GM19025 (cell line): ENCODE results near the gene ZDHHC5.

ENCODE experiments used
- ATAC-seq: cut with Tn5 transposase; IDR thresholded peaks from one replicate; pipeline ENCODE4 v1.9.1; 2021; ENCODE audit warnings: mild to moderate bottlenecking, low read depth, moderate library complexity; ENCODE audit not compliant: unreplicated experiment

Gene ZDHHC5

DNA sequence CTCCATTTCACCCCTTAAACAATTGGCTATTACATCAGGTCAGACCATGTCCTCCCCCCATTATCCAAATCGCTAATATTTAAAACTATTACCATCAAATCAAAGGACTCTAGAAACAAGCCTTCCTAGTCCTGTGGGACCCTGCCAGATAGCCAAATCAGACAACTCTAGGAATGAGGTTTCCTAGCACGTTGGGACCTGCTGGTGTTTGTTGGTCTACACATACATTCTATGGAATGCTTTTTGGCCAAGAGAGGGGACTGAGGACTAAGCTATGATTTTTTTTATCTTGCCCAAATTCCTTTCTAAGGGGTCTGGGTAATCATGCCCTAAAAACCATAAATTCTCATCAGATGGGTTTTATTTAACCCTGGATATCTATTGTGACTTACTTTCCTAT lies 59.3 kb downstream of the ZDHHC5 start:
- no peak for ATAC-seq

- no peak for ATAC-seq
Measured at GRCh38 chr11:57728829-57729228, 60.9 kb downstream of the ZDHHC5 start.

DNA sequence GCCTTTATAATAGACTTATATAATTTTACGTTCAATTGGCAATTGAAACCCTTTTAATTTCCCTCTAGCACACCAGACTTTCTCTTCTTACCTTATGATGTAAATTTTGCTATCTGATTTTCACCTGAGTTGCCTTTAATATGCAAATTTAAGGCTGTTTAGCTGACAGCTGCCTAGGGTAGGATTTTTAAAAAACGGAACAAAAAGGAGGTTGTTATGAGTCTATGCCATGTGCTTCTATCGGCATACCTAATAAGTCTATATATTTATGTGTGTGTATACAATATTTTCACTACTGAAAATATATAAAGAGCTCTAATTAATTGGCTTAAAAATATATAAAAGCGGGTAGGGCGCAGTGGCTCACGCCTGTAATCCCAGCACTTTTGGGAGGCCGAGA lies 61.6 kb downstream of the ZDHHC5 start:
- ATAC-seq: no peak

DNA sequence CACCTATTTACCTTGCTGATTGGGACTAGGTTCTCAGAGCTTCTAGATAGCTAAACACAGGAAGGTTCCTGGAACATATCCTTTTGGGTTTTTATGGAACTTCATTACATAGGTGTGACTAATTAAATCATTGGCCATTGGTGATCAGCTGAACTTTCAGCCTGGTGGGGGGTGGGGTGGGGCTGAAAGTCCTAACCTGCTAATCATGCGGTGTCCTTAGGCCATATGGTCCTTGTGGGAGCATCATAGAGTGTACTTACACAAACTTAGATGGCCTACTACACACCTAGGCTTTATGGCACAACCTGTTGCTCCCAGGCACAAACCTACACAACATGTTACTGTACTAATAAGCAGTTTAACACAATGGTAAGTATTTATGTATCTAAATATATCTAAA lies 64.7 kb downstream of the ZDHHC5 start:
- ATAC-seq: no peak

GRCh38 chr11:57735619-57736298 lies 67.8 kb downstream of the ZDHHC5 start:
- ATAC-seq: no peak

- peak; percentile 90 for ATAC-seq
Measured at GRCh38 chr11:57741132-57742086, 73.5 kb downstream of the ZDHHC5 start, which contains the start of gene SELENOH. Gene SELENOH, plus strand, starts transcription at chr11:57741491. Its CDS starts 105 bp downstream, at chr11:57741596.

GRCh38 chr11:57742087-57742452 lies 74.2 kb downstream of the ZDHHC5 start:
- ATAC-seq: no peak

DNA sequence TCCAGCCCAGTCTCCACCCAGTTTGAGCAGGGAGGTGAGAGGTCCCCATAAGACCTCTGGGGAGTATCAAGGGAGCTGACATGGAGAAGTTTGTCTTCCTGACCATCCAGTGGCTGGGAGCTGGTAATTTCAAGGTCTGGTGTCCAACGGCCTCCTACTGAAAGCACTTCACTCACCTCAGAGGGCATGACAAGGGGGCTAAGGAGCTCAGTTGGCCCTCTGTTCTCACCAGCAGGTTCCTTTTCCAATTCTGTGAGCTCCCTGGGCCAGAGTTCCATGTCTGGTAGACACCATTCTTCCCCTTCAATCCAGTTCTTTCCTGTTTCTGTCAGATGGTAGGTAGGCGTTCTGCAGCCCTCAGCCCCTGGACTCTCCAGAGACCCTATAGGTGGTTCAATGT lies 76.4 kb downstream of the ZDHHC5 start:
- no peak for ATAC-seq

- ATAC-seq: no peak
Measured at GRCh38 chr11:57745206-57745605, 77.3 kb downstream of the ZDHHC5 start.

DNA sequence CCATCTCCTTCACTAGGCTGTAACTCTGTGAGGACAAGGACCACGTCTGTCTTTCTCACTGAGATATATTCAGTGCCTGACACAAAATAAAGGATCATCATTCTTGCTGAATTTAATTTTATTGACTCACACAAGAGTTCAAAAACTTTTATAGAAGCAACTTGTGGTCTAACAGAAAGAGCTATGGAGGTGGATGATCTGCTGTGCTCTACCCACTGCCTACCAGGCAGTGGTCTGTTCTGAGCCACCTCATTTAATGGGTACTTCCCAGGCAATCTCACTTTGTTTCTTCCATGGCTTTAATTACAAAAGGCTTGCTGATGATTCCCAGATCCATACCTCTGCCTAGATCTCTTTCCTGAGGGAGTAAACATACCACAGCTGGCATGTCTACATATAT lies 79.0 kb downstream of the ZDHHC5 start:
- no peak for ATAC-seq
